Measurements from ENCODE around the gene SAMD3.

DNA sequence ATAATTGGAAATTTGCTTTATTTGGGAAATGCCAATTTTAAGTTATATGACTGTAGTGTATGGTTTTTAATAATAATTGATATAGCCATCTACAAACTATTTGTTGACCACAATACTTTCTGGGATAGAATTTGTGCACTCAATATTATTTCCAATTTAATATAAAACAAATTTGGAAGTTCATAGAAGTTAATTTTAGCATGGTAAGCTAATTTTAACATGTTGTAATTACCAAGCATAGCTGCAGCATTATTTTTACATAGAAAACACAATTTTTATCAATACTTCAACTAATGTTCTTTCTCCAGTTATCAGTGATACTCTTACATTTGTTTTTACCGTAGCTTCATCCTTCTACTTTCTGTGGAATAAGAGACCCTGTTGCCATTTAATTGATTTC is 103.5 kb downstream of the SAMD3 start:
- no peak for TF ChIP-seq EZH2 (IDR thresholded peaks at IDR 0.05; ENCODE audit: insufficient read depth, low read length)
- TF ChIP-seq, protein P1, sequence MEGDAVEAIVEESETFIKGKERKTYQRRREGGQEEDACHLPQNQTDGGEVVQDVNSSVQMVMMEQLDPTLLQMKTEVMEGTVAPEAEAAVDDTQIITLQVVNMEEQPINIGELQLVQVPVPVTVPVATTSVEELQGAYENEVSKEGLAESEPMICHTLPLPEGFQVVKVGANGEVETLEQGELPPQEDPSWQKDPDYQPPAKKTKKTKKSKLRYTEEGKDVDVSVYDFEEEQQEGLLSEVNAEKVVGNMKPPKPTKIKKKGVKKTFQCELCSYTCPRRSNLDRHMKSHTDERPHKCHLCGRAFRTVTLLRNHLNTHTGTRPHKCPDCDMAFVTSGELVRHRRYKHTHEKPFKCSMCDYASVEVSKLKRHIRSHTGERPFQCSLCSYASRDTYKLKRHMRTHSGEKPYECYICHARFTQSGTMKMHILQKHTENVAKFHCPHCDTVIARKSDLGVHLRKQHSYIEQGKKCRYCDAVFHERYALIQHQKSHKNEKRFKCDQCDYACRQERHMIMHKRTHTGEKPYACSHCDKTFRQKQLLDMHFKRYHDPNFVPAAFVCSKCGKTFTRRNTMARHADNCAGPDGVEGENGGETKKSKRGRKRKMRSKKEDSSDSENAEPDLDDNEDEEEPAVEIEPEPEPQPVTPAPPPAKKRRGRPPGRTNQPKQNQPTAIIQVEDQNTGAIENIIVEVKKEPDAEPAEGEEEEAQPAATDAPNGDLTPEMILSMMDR (IDR thresholded peaks at IDR 0.05; ENCODE audit: insufficient read depth, low read depth, low read length) = no peak
